Neuronal stem cell (in vitro differentiated cells): ENCODE measurements around the gene ZNF362.

Source experiments
- DNase-seq: peaks from one replicate; pipeline ENCODE4 v3.0.0-alpha.2; 2013; ENCODE audit warnings: low spot score
- H2AFZ ChIP-seq: one replicate; pipeline ENCODE4 v1.6.1; 2013; ENCODE audit warnings: mild to moderate bottlenecking, low read length, inconsistent platforms
- H2AK5ac ChIP-seq: 2 replicates; pipeline ENCODE4 v1.6.1; 2013; ENCODE audit warnings: low read depth, mild to moderate bottlenecking, inconsistent platforms, low read length, moderate library complexity, mixed read lengths
- H2BK120ac ChIP-seq: 2 replicates; pipeline ENCODE4 v1.6.1; 2013; ENCODE audit warnings: low read depth, mild to moderate bottlenecking, inconsistent platforms, low read length, moderate library complexity, mixed read lengths
- H2BK12ac ChIP-seq: one replicate; pipeline ENCODE4 v1.6.1; 2013; ENCODE audit warnings: low read length, inconsistent platforms
- H2BK15ac ChIP-seq: 2 replicates; pipeline ENCODE4 v1.6.1; 2013; ENCODE audit warnings: mild to moderate bottlenecking, low read length, inconsistent platforms, mixed read lengths
- H2BK5ac ChIP-seq: one replicate; pipeline ENCODE4 v1.6.1; 2013; ENCODE audit warnings: inconsistent platforms, mild to moderate bottlenecking, low read length, moderate library complexity
- H3K14ac ChIP-seq: one replicate; pipeline ENCODE4 v1.6.1; 2013; ENCODE audit warnings: low read length, inconsistent platforms
- H3K18ac ChIP-seq: 2 replicates; pipeline ENCODE4 v1.6.1; 2013; ENCODE audit warnings: low read length, inconsistent platforms
- H3K23ac ChIP-seq: 2 replicates; pipeline ENCODE4 v1.6.1; 2013; ENCODE audit warnings: low read depth, mild to moderate bottlenecking, mixed read lengths, low read length, inconsistent platforms; ENCODE audit not compliant: poor library complexity
- H3K27ac ChIP-seq: replicated peaks from 3 replicates; pipeline ENCODE4 v1.5.1; 2013; ENCODE audit warnings: low read length, inconsistent platforms
- H3K27me3 ChIP-seq, 3 experiments: 2 replicates each; pipeline ENCODE4 v1.6.1; 2013; ENCODE audit warnings: low read length in 3 of 3, mild to moderate bottlenecking in 2 of 3, inconsistent platforms in 1 of 3, low read depth in 1 of 3, mixed read lengths in 1 of 3, moderate library complexity in 1 of 3; ENCODE audit not compliant: control insufficient read depth in 3 of 3, insufficient read depth in 3 of 3
- H3K36me3 ChIP-seq, 2 donors: replicated peaks in 1 of 2; 2 replicates each; pipeline ENCODE4 v1.6.1; 2013; ENCODE audit warnings: low read length in 2 of 2; ENCODE audit not compliant: control insufficient read depth in 2 of 2, insufficient read depth in 2 of 2
- H3K4ac ChIP-seq: 2 replicates; pipeline ENCODE4 v1.6.1; 2013; ENCODE audit warnings: inconsistent platforms, mild to moderate bottlenecking, low read length, moderate library complexity
- H3K4me1 ChIP-seq, 2 donors: 1 replicate in 1 of 2; 2 replicates in 1 of 2; pipeline ENCODE4 v1.6.1; 2013; ENCODE audit warnings: low read length in 2 of 2, low read depth in 1 of 2; ENCODE audit not compliant: control insufficient read depth in 2 of 2, insufficient read depth in 1 of 2
- H3K4me2 ChIP-seq: one replicate; pipeline ENCODE4 v1.6.1; 2013; ENCODE audit warnings: mild to moderate bottlenecking, low read length, inconsistent platforms; ENCODE audit not compliant: insufficient read depth, poor library complexity, severe bottlenecking
- H3K4me3 ChIP-seq, 2 donors: 2 replicates each; pipeline ENCODE4 v1.5.1; 2013; ENCODE audit warnings: low read length in 2 of 2, mild to moderate bottlenecking in 2 of 2, inconsistent platforms in 1 of 2, moderate library complexity in 1 of 2
- H3K79me1 ChIP-seq: one replicate; pipeline ENCODE4 v1.6.1; 2013; ENCODE audit warnings: low read depth, mild to moderate bottlenecking, inconsistent platforms, low read length, moderate library complexity
- H3K9ac ChIP-seq: one replicate; pipeline ENCODE4 v1.6.1; 2013; ENCODE audit warnings: mild to moderate bottlenecking, low read depth, low read length, inconsistent platforms; ENCODE audit not compliant: poor library complexity
- H3K9me3 ChIP-seq, 2 donors: replicated peaks in 1 of 2; 2 replicates each; pipeline versions ENCODE3 to v1.6.1; 2013; ENCODE audit warnings: low read length in 2 of 2, mild to moderate bottlenecking in 2 of 2, inconsistent platforms in 1 of 2, low read depth in 1 of 2, mixed read lengths in 1 of 2, moderate library complexity in 1 of 2; ENCODE audit not compliant: control insufficient read depth in 2 of 2, insufficient read depth in 1 of 2
- H4K8ac ChIP-seq: one replicate; pipeline ENCODE4 v1.6.1; 2013; ENCODE audit warnings: low read depth, mild to moderate bottlenecking, inconsistent platforms, low read length, moderate library complexity
- H4K91ac ChIP-seq: one replicate; pipeline ENCODE4 v1.6.1; 2013; ENCODE audit warnings: low read length, low read depth, mild to moderate bottlenecking, inconsistent platforms; ENCODE audit not compliant: poor library complexity
- WGBS, 2 donors: extraction: QIAGEN DNeasy Blood & Tissue Kit; methylation state at CpG; one replicate each; pipeline ENCODE4 v1.1.7; 2013; ENCODE audit warnings: missing lambda C conversion rate in 2 of 2, mixed read lengths in 1 of 2; ENCODE audit not compliant: insufficient read length in 2 of 2, insufficient replicate concordance in 1 of 2; ENCODE audit errors: extremely low coverage in 2 of 2; 5-methylcytosine and 5-hydroxymethylcytosine counted together

ZNF362 gene

GRCh38 chr1:33257207-33257771 lies 997 bp downstream of the ZNF362 start:
- H3K9ac ChIP-seq: no peak overlapping the region
- no peak overlapping the region for H4K91ac ChIP-seq
- H3K4me2 ChIP-seq: peak overlapping the region; percentile 68
- peak overlapping the region; percentile 44 for H3K27ac ChIP-seq
- no CpG with 5 or more reads among the region's 18 CpGs for WGBS, 2 donors
- H2AFZ ChIP-seq: peak overlapping the region; percentile 82
- no peak overlapping the region for H2BK15ac ChIP-seq
- no peak overlapping the region for H3K4ac ChIP-seq
- peak overlapping the region; percentile 89 for H2AK5ac ChIP-seq
- no peak overlapping the region for H4K8ac ChIP-seq
- H2BK120ac ChIP-seq: no peak overlapping the region
- H3K4me1 ChIP-seq: peaks cover 17 to 40% of the 10 kb centered on the region in 2 donors
- H3K9me3 ChIP-seq: no peaks in the 10 kb centered on the region
- no peak overlapping the region for H2BK12ac ChIP-seq
- H3K18ac ChIP-seq: peak overlapping the region; percentile 83
- H3K79me1 ChIP-seq: peaks cover 6% of the 10 kb centered on the region
- peak overlapping the region; percentile 0 for H3K23ac ChIP-seq
- DNase-seq: no peak
- peaks cover 3 to 15% of the 10 kb centered on the region in 2 donors for H3K36me3 ChIP-seq
- peak overlapping the region; percentile 89 for H3K4me3 ChIP-seq
- peak overlapping the region; percentile 83 for H2BK5ac ChIP-seq
- H3K14ac ChIP-seq: no peak overlapping the region
- peaks cover 0 to 8% (median 0%) of the 10 kb centered on the region in 3 experiments for H3K27me3 ChIP-seq

DNA sequence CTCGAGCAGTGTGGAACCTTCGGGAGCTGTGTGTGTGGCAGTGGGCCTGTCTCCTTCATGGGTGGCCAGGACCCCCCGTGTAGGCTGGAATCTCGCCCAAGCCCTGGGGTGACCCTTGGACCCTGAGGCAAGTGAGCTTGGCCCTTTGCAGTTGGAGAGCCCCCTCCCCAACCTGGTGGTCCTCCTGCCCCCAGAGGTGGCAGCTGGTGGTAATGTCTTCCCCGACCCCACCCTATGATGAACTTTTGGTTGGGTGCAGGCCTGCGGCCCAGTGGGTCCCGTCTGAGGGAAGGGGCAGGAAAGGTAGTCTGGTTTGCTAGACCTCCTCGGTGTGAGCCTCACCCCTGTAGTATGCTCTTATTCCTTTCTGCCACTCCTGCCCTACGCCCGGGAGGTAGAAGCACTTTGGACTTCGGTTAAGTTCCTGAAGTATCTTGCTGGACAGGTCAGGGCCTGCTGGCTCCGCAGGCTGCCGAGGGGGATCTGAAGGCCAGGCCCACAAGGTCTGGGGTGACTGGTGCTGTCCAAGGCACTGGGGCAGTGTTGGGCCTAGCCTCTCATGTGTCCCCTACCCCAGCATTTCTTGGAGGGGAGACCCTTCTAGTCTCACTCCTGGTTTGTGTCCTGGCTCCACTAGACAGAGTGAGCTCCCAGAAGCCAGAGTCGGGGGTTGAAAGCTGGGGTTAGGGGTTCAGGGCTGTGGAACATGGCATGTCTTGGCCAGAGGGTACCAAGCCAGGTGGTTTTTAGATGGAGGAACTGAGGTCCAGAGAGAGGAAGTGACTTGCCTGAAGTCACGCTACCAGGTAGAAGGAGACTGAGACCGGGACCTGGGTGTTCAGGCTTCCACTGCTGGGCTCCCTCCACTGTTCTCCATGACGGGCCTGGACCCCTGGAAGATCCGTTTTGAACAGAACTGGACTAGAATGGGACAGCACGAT lies 1.8 kb downstream of the ZNF362 start:
- Histone ChIP-seq H3K27me3 (peaks cover 0 to 3% (median 0%) of the 10 kb centered on the region in 3 experiments), H3K79me1 (peaks cover 11% of the 10 kb centered on the region), H3K14ac (no peak overlapping the region), H3K18ac (peak overlapping the region; percentile 83), H3K4ac (no peak overlapping the region), H2AFZ (no peak overlapping the region), H2BK5ac (no peak overlapping the region), H3K4me1 (peaks cover 19 to 40% of the 10 kb centered on the region in 2 donors), H2BK15ac (peak overlapping the region; percentile 22), H3K9ac (no peak overlapping the region), H3K23ac (peak overlapping the region; percentile 0), H3K27ac (no peak overlapping the region), H2BK12ac (peak overlapping the region; percentile 14), H2BK120ac (no peak overlapping the region), H2AK5ac (peak overlapping the region; percentile 89), H4K8ac (no peak overlapping the region), H4K91ac (no peak overlapping the region), H3K9me3 (peaks cover 0 to 2% of the 10 kb centered on the region in 2 donors), H3K4me3 (peak overlapping the region; percentile 89), H3K4me2 (peak overlapping the region; percentile 68), H3K36me3 (peaks cover 7 to 21% of the 10 kb centered on the region in 2 donors)
- DNase-seq: no peak
- no CpG with 5 or more reads among the region's 19 CpGs for WGBS, 2 donors

DNA sequence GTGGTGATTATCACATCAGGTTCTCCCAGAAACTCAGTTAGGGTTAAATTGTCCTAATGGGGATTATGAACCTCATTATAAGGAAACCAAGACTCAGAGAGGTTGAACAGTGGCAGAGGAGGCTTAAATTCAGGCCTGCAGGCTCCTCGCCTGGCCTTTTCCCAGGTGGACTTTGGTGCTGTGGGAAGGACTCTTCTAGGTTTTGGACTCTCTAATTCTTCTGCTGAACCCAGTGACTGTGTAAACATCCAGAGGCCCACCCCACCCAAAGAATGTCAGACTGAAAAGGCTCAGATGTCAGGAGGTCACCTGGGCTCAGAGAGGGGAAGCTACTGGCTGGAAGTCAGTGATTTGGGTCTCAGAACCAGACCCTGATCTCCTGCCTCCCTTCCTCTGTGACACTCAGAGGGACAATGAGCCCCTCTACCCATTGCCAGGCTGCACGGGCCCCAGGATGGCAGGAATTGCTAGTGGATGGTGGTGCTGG lies 2.5 kb downstream of the ZNF362 start:
- peaks cover 0 to 2% of the 10 kb centered on the region in 2 donors for H3K9me3 ChIP-seq
- H2BK120ac ChIP-seq: no peak overlapping the region
- H4K91ac ChIP-seq: no peak overlapping the region
- WGBS, 2 donors: no CpG with 5 or more reads among the region's 2 CpGs
- H3K4me2 ChIP-seq: no peak overlapping the region
- H3K27ac ChIP-seq: no peak overlapping the region
- H3K18ac ChIP-seq: no peak overlapping the region
- no peak overlapping the region for H2BK5ac ChIP-seq
- no peak overlapping the region for H4K8ac ChIP-seq
- H2BK15ac ChIP-seq: no peak overlapping the region
- no peak overlapping the region for H3K14ac ChIP-seq
- no peak overlapping the region for H3K4me3 ChIP-seq
- peaks cover 19 to 40% of the 10 kb centered on the region in 2 donors for H3K4me1 ChIP-seq
- H3K27me3 ChIP-seq: no peaks in the 10 kb centered on the region
- no peak overlapping the region for H3K9ac ChIP-seq
- no peak overlapping the region for H2AFZ ChIP-seq
- H3K36me3 ChIP-seq: peaks cover 7 to 21% of the 10 kb centered on the region in 2 donors
- no peak overlapping the region for H2BK12ac ChIP-seq
- no peak for DNase-seq
- peaks cover 13% of the 10 kb centered on the region for H3K79me1 ChIP-seq
- no peak overlapping the region for H2AK5ac ChIP-seq
- H3K4ac ChIP-seq: no peak overlapping the region
- no peak overlapping the region for H3K23ac ChIP-seq

DNA sequence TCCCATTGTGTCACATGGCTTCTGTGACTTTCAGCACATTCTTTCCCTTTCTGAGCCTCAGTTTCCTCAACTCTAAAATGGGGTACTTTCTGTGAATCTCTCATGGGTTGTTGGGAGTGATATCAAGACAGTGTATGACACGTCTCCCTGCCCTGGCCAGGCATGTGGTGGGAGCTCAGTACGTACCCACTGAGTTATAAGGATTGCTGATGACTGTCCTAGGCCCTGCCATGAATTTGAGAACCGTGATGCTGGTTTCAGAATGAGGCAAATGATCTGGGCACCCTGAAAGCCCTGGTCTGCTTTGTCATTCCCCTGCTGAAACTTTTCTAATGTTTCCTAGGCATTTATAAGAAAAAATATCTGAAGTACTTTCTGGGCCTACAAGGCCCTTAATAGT lies 3.6 kb downstream of the ZNF362 start:
- H3K27ac ChIP-seq: no peak overlapping the region
- H4K8ac ChIP-seq: no peak overlapping the region
- no peak overlapping the region for H2BK120ac ChIP-seq
- H3K4me2 ChIP-seq: no peak overlapping the region
- H3K79me1 ChIP-seq: peaks cover 13% of the 10 kb centered on the region
- WGBS, 2 donors: no CpG with 5 or more reads among the region's 3 CpGs
- H2BK12ac ChIP-seq: no peak overlapping the region
- H3K4me3 ChIP-seq: no peak overlapping the region
- no peak overlapping the region for H2BK15ac ChIP-seq
- no peak overlapping the region for H2BK5ac ChIP-seq
- H3K14ac ChIP-seq: no peak overlapping the region
- peaks cover 7 to 21% of the 10 kb centered on the region in 2 donors for H3K36me3 ChIP-seq
- no peak for DNase-seq
- H3K9me3 ChIP-seq: peaks cover 0 to 2% of the 10 kb centered on the region in 2 donors
- no peak overlapping the region for H2AFZ ChIP-seq
- H3K4ac ChIP-seq: no peak overlapping the region
- no peak overlapping the region for H3K18ac ChIP-seq
- no peak overlapping the region for H3K9ac ChIP-seq
- H2AK5ac ChIP-seq: no peak overlapping the region
- H4K91ac ChIP-seq: no peak overlapping the region
- no peak overlapping the region for H3K23ac ChIP-seq
- H3K4me1 ChIP-seq: peaks cover 19 to 40% of the 10 kb centered on the region in 2 donors
- H3K27me3 ChIP-seq: no peaks in the 10 kb centered on the region
